Measurements from ENCODE around the gene PLD1.

PLD1 gene

DNA sequence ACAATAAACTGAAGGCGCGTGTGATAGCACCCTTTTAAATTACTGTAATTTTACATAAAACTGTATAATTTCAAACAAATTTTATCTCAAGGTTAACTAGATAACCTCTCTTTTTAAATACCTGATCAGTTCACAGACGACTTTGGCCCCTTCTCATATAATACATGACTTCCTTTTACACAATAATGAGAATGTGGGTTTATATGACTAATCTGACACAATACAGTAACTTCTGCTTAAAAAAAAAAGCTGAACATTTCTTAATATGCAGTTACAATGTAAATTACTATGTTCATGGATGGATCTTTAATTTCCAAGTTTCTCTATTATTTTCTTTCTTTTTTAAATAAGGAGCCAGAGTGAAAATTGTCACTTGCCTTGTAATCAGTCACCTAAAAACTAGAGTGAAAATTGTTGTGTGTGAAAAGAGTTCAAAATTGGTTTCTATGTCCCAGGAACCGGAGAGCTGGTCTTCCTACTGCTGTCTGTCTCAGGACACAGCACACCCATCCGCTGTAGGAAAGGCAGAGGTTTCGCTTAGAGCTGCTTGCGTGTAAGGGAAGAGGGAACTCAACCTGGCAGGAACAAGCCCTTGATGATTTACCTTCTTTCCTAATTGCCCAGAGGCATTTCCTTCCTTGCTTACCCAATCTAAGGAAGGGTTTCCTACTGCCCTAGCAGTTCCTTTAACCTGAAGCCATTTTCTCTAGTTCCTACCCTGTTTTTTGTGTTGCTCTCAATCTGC is 33.3 kb downstream of the PLD1 start:
- TF ChIP-seq, protein P1, sequence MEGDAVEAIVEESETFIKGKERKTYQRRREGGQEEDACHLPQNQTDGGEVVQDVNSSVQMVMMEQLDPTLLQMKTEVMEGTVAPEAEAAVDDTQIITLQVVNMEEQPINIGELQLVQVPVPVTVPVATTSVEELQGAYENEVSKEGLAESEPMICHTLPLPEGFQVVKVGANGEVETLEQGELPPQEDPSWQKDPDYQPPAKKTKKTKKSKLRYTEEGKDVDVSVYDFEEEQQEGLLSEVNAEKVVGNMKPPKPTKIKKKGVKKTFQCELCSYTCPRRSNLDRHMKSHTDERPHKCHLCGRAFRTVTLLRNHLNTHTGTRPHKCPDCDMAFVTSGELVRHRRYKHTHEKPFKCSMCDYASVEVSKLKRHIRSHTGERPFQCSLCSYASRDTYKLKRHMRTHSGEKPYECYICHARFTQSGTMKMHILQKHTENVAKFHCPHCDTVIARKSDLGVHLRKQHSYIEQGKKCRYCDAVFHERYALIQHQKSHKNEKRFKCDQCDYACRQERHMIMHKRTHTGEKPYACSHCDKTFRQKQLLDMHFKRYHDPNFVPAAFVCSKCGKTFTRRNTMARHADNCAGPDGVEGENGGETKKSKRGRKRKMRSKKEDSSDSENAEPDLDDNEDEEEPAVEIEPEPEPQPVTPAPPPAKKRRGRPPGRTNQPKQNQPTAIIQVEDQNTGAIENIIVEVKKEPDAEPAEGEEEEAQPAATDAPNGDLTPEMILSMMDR (IDR thresholded peaks at IDR 0.05; ENCODE audit: borderline replicate concordance, control extremely low read depth, extremely low read depth, insufficient read depth, missing control alignments): no peak
- DNase-seq (ENCODE audit: low spot score): no peak
- in situ Hi-C loops (cut with MboI; ENCODE audit: low sequenced_read_pairs, unreplicated experiment): no loop called here

- no peak for DNase-seq (ENCODE audit: low spot score)
- TF ChIP-seq, protein P1 (IDR thresholded peaks at IDR 0.05; ENCODE audit: borderline replicate concordance, control extremely low read depth, extremely low read depth, insufficient read depth, missing control alignments): no peak
- in situ Hi-C loops (cut with MboI; ENCODE audit: low sequenced_read_pairs, unreplicated experiment): no loop called here
These were observed 33.9 kb downstream of the PLD1 start for GRCh38 chr3:171776411-171776810.

DNA sequence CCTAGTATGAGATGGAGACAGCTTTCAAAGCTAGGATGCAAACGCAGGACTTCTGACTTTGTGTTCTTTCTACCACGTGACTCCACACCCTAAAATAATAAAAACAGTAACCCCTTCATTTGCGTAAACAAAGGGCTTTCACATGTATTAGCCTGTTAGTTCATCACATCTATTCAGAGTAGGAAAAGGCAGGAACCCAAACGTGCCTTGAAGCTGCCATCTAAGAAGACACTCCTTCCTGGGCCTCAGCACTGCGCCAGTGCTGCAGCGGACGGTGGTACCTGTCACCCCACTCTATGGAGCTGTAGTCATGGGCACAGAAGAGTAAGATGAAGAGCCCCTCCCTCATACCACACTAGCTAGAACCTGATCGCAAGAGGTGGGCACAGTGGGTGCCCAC is 34.3 kb downstream of the PLD1 start:
- TF ChIP-seq, protein P1 (IDR thresholded peaks at IDR 0.05; ENCODE audit: borderline replicate concordance, control extremely low read depth, extremely low read depth, insufficient read depth, missing control alignments): no peak
- DNase-seq (ENCODE audit: low spot score): no peak
- in situ Hi-C loops (cut with MboI; ENCODE audit: low sequenced_read_pairs, unreplicated experiment): no loop called here

GRCh38 chr3:171774521-171774920 is 35.8 kb downstream of the PLD1 start:
- in situ Hi-C loops (cut with MboI; ENCODE audit: low sequenced_read_pairs, unreplicated experiment): no loop called here
- TF ChIP-seq, protein P1 (IDR thresholded peaks at IDR 0.05; ENCODE audit: borderline replicate concordance, control extremely low read depth, extremely low read depth, insufficient read depth, missing control alignments): no peak
- no peak for DNase-seq (ENCODE audit: low spot score)

DNA sequence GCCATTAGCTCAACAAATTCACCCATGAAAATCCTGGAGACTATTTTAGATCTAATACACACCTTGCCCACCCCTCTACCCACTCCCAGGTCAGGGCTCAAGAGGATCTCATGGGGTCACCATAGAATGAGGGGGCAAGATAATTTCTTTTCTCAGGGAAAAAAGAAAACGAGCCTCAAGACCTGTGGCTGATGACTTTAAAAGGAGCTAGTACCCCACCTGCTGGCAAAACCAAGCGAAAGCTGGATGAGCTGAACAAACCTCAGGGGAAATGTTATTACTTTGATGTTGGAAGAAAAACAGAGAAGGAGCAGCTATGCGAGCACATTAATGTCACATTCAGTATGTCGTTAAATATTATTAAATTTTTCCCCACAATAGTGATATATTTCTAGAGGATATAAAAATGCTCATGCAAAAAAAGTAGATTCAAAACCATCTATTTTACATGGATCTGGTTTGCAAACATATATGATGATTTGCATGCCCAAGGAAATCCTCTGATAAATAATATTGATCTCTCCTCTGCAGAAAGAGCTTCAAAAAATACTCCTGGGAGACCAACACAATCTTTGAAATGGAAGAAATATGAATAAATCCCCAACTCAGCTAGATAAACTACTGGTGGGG is 37.7 kb downstream of the PLD1 start:
- in situ Hi-C loops (cut with MboI; ENCODE audit: low sequenced_read_pairs, unreplicated experiment): no loop called here
- TF ChIP-seq, protein P1 (IDR thresholded peaks at IDR 0.05; ENCODE audit: borderline replicate concordance, control extremely low read depth, extremely low read depth, insufficient read depth, missing control alignments): peak; percentile 55
- peak; percentile 64 for DNase-seq (ENCODE audit: low spot score)

DNA sequence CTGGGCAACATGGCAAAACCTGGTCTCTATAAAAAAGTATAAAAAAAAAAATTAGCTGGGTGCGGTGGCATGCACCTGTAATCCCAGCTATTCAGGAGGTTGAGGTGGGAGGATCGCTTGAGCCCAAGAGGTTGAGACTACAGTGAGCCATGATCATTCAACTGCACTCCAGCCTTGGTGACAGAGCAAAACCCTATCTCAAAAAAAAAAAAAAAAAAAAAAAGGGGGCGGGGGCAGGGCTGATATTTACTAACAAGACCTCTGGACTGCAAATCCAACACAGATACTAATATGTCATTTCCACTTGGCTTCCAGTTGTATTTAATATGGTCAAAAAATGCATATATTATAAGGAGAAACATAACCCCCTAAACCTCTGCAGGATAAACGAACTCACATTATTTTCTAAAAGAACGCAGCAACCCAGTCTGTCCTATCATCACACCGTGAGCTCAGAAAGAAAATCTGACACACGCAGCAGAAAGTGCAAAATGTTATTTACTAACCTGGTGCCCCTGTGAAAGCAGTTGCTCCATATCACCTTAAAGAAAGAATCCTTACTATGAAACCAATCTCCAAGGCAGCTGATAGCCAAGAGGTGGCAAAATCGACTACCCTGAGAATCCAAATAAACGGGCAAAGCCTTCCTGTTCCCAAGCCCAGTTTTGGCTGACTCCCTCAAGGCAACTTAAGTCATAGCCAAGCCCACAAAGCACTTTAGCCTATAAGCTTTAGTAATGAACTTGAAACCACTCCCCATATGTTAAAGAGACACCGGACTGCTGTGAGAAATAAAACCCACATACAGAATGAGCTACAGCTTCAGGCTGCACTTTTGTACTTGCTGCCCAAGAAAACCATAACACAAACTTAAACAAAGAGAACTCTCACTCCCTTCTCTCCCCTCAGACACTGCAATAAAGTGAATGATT is 39.3 kb downstream of the PLD1 start:
- in situ Hi-C loops (cut with MboI; ENCODE audit: low sequenced_read_pairs, unreplicated experiment): no loop called here
- DNase-seq (ENCODE audit: low spot score): peak; percentile 39
- TF ChIP-seq, protein P1 (IDR thresholded peaks at IDR 0.05; ENCODE audit: borderline replicate concordance, control extremely low read depth, extremely low read depth, insufficient read depth, missing control alignments): no peak
